ENCODE results near the gene NDFIP1.
"Not testable (repeated sequence)": the region's sequence is repeated elsewhere in the genome, so short reads cannot be mapped to it uniquely, and the experiment has no call there.

NDFIP1 gene, protein sequence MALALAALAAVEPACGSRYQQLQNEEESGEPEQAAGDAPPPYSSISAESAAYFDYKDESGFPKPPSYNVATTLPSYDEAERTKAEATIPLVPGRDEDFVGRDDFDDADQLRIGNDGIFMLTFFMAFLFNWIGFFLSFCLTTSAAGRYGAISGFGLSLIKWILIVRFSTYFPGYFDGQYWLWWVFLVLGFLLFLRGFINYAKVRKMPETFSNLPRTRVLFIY

DNA sequence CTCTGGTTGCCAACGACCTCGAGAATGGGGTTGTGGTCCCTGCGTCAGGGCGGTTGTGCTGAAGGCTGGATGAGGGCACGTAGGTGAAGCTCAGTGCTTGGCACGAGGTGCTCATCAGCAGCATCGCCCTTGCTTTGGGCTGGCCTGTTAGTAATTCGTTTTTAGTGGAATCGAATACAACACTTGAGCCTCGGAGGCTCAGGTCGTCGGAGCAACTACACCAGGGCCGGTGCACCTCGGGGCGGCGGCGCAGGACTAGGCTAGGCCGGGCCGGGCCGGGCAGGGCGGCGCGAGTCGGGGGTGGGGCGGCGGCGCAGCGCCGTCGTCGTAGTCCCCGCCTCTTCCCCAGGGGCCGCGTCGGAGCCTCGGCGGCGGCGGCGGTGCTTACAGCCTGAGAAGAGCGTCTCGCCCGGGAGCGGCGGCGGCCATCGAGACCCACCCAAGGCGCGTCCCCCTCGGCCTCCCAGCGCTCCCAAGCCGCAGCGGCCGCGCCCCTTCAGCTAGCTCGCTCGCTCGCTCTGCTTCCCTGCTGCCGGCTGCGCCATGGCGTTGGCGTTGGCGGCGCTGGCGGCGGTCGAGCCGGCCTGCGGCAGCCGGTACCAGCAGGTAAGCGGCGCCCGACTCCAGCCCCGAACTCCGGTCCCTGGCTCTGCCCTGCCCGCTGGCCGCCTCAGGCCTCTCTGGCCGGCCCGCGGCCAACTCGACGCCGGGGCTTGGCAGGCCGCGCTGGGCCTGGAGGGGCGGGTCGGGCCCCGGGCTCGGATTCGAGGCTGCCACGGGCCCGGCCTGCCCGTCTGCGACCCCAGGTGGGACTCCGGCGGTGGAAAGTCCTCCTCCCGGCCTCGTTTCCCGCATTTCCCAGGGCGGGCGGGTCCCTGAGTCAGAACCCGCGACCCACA is at the start of gene NDFIP1:
NDFIP1 (plus strand) TSS at position 348 of the 899 bp plus-strand sequence; CDS start at position 544, 196 bp downstream.
- no peak for FAIRE-seq

DNA sequence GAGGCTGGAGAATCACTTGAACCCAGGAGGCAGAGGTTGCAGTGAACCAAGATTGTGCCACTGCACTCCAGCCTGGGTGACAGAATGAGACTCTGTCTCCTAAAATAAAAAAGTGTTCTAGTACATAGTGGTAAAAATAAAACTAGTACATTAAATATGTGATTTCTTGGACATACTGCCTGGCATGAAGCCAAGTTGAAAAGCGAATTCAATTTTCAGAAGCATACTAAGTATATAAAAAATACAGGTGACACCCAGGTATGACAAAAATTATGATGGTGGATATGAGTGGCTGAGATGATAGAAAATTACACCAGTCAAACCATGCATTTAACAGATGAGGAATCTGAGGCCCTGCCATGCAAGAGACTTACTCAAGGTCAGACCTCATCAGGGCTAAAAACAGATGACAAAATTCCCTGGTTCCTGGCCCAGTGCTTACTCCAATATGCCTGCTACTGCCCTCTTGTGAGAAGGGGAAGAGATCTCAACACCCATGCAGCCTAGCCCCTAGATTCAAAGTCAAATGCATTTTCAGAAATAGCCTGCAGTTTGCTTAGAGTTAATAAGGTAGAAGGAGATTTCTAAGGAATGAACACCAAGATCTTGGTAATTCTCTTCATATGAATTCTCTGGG is 49.2 kb upstream of the NDFIP1 start:
- FAIRE-seq, result no peak

DNA sequence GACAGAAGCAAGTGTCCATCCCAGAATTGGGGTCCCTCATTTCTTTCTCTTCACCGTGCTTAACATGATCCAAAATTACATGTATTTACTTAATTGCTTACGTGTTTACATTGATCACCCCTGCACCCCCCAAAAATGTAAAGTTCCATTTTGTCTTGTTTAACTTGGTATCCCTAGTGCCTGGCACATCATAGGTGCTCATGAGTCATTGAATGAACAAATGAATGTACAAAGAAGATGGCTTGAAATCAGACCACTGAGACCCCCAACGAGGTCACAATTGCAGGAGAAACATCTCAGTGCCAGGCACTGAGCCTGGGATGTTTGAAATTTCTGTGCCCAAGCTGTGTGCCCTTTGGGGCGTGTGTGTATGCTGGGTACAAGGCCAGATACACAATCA is 45.2 kb upstream of the NDFIP1 start:
- FAIRE-seq, result no peak

DNA sequence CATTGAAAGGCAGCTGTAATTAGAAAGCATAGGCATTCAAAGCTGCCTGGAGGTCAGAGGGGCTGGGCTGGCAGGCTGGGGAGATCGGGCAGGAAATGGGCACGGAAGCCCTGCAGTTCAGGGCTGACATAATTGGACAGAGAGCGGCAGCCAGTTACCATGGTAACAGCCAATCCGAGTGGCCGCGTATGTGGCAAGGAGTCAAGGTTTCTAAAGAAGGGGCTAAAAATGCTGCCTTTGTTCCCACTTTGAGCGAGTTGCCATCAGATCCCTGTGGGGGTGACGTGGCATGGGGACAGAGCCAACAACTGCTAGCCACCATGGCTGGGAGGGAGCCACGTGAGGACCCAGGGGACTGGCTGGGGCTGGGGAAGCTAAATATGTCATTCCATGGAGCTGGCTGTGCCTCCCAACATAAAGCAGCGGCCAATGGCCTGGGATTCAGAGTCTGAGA is 44.7 kb upstream of the NDFIP1 start:
- FAIRE-seq, result no peak

DNA sequence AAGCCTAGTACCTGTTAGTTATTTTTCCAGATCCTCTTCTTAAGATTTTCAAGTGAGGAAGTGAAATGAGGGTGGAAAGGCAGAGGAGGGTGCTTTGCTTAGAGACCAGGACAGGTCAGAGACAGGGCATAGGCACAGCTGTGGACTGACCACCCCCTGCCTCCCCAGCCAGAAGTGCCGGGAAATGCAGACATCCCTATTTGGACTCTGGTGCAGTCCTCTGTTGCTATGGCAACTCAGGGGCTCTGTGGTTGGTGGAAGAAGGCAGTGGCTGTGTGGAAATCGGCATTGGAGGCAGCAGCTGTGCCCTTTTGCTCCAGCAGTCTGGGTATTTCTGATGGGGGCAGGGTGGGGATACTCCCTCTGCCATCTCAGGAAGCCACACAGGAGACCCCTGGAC is 43.3 kb upstream of the NDFIP1 start:
- FAIRE-seq, result no peak

DNA sequence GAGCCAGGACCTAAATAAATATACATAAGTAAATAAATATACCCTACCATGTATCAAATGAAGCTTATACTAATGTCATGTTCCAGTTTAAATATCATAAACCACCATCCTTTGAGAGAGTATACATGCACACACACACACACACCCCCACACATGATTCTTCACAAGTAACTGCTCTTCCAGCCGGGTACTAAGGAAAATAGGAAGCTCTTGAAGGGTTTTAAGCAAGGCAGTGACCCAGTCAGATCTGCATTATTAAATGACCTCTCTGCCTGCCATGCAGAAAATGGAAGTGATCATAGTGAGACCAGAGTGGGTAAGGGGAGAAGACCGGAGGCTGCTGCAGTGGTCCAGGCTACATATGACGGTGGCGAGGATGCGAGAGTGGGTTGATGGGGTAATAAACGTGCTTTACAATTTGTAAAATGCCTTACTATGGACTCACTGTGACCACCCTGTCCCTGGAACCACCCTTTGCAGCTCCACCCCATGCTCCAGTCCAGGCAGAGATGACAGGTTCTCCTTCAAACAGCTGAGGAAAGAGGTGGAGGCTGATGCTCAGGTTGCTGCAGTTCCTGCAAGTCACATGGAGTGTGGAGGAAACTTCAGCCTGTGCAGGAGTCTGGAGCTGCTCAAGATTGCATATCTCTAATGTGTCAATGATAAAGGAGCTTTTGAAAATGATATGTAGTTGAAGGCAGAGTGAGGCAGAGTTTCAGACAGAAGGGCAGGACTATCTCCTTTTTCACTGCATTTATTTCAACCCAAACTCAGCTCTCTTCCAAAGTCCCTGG is 38.8 kb upstream of the NDFIP1 start:
- FAIRE-seq, result no peak

DNA sequence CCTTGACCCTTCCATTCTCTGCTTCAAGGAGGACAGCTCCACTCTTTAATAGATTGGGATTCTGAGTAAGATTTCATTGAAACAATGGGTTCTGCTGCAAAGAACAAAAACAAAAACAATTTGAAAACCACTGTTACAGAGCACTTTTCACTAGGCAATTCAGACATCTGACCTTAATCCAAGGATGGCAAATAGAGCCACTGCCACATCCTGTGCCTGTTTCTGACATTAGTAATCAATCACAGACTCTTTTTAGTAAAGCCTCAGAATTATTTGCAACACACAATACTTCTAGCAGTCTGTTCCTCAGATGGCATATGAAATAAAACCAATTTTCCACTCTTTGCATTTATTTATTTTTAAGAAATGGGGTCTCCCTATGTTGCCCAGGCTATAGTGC is 37.8 kb upstream of the NDFIP1 start:
- no peak for FAIRE-seq

DNA sequence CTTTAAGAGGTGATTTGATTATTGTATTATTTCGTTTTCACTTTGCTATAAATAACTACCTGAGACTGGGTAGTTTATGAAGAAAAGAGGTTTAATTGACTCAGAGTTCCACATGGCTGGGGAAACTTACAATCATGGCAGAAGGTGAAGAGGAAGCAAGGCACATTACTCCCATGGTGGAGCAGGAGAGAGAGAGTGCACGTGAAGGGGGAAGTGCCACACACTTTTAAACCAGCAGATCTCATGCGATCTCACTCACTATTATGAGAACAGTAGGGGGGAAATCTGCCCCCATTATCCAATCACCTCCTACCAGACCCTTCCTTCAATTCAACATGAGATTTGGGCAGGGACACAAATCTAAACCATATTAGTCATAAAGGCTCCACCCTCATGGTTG is 36.1 kb upstream of the NDFIP1 start:
- FAIRE-seq, result no peak

DNA sequence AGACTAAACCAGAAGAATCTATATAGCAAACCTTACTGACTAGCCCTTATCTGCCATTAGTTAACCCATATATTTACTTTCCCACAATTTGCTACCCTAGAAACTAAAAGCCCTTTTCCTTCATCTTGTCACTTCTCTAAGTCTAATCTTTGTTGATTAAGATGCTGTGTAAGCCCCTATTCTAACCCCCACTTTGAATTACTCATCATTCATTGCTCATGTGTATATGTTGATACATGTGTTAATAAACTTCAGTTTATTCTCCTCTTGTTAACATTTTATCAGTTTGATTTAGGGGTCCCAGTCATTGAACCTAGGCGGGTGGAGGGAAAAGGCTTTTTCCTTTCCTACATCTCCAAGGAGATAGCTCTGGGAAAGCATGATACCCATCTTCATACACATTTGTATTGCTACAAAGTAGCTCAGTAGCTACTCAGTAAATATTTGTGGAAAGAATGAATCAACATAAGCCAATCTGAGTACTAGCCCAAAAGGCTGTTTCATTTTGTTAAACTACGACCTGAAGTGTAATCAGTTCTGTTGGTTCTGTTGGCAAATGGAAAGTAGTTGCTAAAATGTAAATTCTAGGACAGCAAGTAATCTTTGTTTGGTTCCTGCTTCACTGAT is 35.1 kb upstream of the NDFIP1 start:
- FAIRE-seq, result no peak

DNA sequence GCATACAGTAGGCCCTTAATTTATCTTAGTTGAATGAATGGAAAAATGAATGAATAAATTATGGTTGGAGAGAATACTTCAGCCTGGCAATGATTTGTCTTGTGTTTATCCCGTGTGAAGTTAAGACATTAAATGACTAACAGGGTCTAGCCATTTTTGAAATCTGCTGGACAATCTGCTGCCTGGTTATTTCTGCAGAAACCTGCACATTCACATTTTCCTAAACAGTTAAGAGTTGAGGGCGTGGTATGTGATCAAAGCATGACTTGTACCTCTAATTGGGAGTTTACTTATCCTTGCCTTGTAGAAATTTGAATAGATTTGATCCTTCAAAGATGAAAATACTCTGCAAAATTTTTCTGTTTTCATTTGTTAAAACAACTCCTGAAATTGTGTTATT is 34.6 kb upstream of the NDFIP1 start:
- no peak for FAIRE-seq

DNA sequence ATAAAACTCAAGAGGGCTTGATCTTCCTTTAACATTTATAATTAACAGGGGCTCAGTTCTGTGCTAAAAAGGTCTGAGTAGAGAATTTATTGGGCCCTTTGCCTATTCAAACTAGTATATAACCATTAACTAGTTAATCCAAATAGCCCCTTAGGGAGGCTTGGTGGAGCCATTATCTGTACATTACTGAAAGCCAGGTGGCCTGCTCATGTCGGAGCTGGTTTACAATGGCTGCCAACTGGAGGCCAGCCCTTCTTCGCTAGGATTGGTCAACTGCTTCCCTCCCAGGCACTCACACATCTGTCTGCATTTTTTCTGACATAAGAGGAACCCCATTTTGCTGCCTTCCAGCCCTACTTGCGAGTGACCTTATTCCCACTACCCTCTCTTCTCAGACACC is 30.4 kb upstream of the NDFIP1 start:
- FAIRE-seq, result no peak

DNA sequence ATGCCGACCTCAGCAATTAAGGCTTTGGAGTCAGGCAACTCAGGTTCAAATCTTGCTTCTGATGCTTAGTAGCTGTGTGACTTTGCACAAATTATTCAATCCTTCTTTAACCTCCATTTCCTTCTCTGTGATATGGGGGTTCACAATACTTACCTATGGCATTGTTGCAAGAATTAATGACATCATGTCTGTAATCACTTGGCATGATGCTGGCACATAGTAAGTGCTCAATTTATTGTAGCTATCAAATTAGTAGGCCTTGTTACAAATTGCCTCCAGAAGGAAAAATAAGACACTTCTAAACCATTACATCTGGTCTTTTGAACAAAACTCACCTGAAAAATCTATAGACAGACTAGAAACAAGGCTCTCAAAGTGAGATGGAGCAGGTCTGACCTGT is 29.9 kb upstream of the NDFIP1 start:
- FAIRE-seq, result no peak

DNA sequence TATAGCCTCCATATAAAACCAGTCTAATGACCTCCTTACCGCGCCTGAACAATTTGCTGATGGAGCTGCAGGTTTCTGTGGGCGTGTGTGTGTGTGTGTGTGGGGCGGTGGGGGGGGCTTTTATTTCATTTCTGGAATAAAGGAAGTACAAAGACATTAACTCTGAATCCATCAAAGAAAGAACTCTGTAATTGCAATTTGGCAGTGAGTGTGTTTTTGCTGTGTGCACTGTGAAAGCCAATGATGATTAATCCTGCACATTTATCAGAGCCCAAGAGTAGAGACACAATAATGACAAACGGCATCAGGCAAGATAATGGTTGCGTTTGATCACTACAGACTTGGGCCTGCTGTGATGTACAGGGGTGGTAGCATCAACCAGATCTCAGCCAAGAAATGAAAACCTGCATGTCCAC is 29.3 kb upstream of the NDFIP1 start:
- FAIRE-seq, result no peak

DNA sequence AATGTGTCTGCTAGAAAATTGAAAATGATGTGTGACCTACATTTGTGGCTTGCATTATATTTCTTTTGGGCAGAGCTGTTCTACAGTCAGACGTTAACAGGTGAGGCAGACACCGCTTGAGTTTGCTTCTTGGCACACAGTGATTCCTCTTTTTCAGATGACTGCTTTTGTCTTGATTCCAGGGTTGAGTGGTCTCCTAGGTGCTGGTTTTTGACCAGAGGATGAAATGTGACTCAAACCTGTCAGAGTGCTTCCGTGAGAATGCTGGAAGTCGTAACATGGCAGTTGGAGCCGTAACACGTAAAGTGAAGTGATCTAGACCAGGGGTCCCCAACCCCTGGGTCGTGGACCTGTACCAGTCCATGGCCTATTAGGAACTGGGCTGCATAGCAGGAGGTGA is 28.3 kb upstream of the NDFIP1 start:
- no peak for FAIRE-seq

DNA sequence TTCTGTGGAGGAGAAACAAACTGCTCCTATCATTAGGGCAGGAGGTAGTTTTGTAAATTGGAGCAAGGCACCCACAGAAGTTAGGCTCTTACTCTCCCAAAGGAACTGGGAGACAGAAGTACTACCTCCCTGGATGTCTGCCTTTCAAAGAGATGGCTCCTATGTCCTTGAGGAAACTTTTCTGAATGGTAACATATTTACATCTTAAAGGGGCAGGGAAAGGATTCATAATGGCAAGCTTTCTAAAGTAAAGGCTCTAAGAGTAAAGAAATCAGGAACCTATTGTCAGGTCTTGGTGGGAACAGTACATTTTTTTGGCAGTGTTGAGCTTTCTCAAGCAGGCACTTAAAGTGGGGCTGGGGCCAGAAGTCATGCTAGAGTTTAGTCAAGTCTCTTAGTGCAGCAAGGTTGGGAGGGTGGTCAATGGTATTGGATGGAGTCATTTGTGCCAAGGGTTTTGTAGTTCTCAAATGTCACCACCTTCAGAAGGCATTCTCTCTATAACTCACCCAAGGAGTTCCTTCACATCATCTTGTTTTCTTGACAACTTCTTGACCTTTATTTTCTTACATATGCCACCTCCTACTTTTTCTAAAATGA is 26.3 kb upstream of the NDFIP1 start:
- FAIRE-seq, result no peak

DNA sequence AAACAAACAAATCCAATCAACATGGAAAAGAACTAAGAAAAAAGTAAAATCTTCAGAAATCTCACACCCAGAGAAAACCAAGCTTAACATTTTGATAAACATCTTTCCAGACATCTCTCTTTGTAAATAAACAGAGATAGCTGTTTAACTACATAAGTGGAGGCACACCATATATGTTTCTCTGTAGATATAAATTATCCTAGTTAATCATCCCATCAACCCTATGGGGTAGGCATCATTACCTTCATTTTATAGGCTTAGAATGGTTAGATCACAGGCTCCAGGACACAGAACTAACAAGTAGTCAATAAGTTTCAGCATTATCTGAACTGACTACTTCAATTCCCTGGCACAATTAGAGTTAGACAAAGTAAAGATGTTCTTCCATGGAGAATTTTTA is 22.4 kb upstream of the NDFIP1 start:
- no peak for FAIRE-seq

DNA sequence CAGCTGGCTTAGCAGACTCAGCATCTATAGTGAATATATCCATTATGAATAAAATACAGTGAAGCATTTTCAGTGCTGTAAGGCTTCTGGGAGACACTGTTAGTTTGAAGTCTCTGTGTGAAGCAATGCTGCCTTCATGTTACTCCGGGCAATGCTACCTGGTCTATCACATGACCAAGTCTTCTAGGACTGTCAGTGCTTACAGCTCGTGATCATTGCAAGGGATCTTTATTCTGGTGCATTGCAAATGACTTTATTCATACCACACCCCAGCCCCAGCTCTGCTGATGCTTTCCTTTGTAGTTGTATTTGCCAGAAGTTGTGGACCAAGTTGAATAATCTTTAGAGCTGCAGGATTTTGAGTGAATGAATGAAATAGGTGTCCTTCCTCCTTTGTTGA is 21.9 kb upstream of the NDFIP1 start:
- FAIRE-seq, result no peak

DNA sequence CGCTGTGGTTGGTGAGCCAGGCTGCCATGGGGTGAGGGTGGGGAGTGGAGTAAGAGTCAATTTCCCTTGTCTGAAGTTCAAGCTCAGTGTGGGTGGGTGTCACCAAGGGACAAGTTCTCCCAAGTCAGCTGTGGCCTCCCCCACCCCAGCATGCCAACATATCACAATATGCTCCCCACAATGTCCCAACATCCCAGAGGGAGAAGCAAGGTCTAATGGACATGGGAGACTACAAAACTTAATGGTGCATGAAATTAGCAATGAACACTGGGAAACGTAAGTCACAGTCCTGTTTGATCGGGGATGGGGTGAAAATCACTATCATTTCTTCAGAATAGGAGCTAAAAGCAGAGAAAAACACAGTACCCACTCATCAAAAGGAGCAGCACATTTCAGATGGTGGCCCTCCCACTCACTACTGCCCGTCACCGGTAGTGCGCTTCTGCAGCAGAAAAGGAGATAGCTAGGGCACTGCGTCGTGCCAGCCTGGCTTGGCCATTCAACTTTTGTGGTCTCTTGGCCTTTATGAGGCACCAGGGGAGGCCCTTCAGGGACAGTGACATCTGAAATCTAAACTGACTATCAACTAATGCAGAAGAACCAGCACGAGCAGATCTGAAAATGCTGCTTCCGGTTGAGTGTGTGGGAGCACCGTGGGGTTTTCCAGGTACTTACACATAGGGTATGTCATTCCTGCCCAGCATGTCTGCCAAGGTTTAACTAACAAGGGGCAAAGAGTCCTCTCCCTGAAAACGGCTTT is 20.5 kb upstream of the NDFIP1 start:
- no peak for FAIRE-seq

DNA sequence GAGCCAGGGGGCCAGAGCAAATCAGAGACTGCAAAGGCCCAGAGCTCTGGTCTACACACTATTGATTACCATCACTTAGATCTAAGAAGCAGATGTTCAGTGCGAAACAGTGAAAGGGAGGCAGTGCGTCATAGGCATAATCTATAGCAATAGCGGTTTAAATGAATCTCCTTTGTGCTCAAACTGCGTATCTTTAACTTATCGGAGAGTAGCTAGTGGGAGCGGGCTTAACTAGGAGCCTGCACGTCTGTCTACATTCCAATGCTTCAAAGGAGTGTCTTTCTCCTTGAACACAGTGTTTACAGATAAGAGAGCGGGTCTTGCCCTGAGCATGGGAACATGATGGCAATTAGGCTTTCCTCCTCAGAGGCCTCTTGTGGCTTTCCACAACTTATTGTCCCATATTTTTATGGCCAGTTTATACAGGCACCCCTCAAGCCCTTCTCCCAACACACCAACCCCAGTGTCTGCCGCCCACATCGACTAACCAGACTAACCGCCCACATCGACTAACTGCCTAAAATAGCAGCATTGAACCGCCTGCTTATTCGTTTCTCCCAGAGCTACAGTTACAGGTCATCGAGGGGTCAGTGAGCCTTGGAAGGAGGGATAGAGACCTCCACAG is 19.6 kb upstream of the NDFIP1 start:
- FAIRE-seq, result not testable (repeated sequence)

DNA sequence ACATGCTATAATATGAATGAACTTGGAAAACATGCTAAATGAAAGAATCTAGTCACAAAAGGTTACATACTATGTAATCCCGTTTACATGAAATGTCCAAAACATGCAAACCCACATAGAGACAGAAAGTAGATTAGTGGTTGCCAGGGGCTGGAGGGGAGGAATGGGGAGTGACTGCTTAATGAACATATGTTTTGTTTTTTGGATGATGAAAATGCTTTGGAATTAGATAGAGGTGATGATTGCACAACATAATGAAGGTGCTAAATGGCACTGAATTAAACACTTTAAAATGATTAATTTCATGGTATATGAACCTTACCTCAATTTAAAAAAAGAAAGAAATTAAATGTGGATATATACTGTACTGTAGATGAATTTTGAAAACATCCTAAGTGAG is 17.6 kb upstream of the NDFIP1 start:
- no peak for FAIRE-seq

DNA sequence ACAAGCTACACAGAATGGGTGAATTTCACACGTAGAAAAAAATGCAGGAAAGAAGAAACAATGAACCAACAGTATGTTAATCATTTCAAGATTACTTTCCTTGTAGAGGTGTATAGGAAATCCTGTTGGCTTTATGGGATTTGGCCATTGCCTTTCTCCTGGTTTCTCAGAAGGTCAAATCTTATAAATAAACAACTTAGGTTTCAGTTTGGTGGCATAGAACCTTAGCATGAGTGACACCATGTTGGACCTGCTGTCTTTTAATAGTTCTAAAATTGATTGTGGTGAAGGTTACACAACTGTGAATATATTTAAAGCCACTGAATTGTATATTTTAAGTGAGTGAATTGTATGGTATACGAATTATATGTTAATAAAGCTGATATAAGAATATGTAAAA is 16.7 kb upstream of the NDFIP1 start:
- FAIRE-seq, result no peak
